ENCODE results near the gene CDKAL1. TPM values are rescaled to one million over a fixed set of nuclear protein-coding genes. Genes with fewer than 3 reads are reported as not detected.

CDKAL1 gene
- polyA plus RNA-seq, 2 of the 4 experiments (the other 2 are of a cell fraction) = 4.7 to 8.3 TPM

DNA sequence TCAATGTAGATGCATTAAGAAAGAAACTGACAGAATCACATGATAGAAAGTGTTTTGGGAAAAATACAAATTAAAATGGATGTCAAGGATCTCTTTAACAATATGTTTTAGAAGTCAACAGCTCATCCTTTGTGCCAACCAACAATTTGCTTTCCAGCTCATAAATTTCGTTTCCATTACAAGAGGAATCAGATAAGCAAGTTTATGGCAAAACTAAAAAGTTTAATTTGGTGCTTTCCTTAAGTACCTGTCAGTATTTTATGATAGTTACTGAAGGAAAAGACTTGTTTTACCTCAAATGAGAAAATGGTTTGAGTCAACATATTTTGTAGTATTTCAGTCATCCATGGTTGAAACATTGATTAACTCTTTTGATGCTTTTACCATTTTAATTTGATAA, 130.0 kb downstream of the CDKAL1 start:
- no peak for FAIRE-seq
- CTCF ChIA-PET = no interaction called here
- POLR2A ChIA-PET = no interaction called here

DNA sequence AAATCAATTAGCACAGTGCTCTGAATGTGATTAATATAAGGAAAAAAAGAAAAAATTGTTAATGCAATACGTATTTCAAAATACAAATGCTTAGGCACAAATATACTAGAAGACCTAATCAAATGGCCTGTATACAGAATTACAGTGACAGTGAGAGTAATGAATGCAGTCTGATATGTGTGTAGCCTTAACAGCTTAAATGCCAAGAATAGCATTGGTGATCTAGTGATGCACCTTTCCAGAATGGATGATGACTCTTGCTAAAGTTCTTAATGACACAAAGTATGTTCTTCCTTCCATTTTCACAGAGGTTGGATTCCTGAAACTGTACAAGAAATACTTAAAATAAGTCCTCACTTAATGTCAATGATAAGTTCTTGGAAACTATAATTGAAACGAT, 131.0 kb downstream of the CDKAL1 start:
- no peak for ATAC-seq
- POLR2A ChIA-PET = no interaction called here

More for the DNA sequence above, 130.0 kb downstream of the CDKAL1 start:
- ATAC-seq = no peak
- peaks cover 11% of the 10 kb centered on the region; the same call in 2 of the 3 replicates for H3K4me1 ChIP-seq
- H3K9me3 ChIP-seq = no peaks in the 10 kb centered on the region
- TF ChIP-seq RNF2 (IDR thresholded peaks at IDR 0.05; ENCODE audit: borderline replicate concordance, low read depth) (no peak), HOXA7 (CRISPR knock-in tag; IDR thresholded peaks at IDR 0.05) (no peak), JUN (IDR thresholded peaks at IDR 0.05) (no peak), MAZ (IDR thresholded peaks at IDR 0.05; ENCODE audit: borderline replicate concordance, low read depth, low read length) (no peak), GATA3 (IDR thresholded peaks at IDR 0.05; ENCODE audit: borderline replicate concordance) (no peak)
- TF ChIP-seq, protein P1, sequence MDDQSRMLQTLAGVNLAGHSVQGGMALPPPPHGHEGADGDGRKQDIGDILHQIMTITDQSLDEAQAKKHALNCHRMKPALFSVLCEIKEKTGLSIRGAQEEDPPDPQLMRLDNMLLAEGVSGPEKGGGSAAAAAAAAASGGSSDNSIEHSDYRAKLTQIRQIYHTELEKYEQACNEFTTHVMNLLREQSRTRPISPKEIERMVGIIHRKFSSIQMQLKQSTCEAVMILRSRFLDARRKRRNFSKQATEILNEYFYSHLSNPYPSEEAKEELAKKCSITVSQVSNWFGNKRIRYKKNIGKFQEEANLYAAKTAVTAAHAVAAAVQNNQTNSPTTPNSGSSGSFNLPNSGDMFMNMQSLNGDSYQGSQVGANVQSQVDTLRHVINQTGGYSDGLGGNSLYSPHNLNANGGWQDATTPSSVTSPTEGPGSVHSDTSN (IDR thresholded peaks at IDR 0.05) = no peak
- no peak overlapping the region for H3K4me2 ChIP-seq
- H3K4me3 ChIP-seq = no peak overlapping the region
- WGBS (ENCODE audit: missing lambda C conversion rate) = 72% methylated on average over 1 of the region's 1 CpG
- H3K27ac ChIP-seq = no peak overlapping the region
- DNase-seq (ENCODE audit: low read depth in 1 of 2, low spot score in 1 of 2) = no peak

DNA sequence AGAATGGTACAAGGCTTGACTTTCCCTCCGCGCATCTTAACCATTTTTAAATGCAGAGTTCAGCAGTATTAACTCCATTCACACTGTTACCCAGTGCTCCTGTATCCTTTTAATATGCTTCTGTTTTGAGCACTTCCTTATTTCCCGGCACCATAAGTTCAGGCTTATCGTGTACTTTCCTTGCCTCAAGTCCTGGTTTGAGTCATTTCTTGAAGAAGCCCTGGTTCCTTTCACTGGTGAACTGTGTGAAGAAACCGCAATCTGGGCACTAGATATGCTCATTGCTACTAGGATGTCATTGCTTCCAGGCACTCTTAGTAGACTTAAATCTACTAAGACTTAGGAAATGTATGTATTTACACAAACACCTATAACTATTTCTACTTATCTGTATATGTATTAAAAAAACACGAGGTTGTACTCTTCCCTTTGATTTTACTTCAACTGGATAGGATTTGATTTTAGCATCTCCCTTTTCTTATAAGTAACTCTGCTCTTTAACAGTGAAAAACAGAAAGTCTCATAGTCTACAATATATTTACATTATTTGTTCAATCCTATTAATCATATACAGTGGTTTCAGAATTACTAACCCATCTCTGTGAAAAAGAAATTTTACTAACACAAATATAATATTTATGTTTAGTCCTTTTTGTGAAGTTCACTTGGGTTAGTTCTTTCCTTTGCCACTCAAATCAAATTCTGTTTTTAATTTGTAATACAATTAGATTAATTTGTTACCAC, 135.5 kb downstream of the CDKAL1 start:
- DNase-seq (ENCODE audit: low read depth in 1 of 2, low spot score in 1 of 2) (no peak), FAIRE-seq (no peak), ATAC-seq (no peak)
- no peak for TF ChIP-seq HOXB13 (CRISPR knock-in tag; IDR thresholded peaks at IDR 0.05; ENCODE audit: low read depth)
- no peak for TF ChIP-seq TFCP2L1 (CRISPR knock-in tag; IDR thresholded peaks at IDR 0.05)
- no peak for TF ChIP-seq KDM1A (IDR thresholded peaks at IDR 0.05; ENCODE audit: low read depth)
- no peak for TF ChIP-seq NPAS2 (CRISPR knock-in tag; IDR thresholded peaks at IDR 0.05; ENCODE audit: borderline replicate concordance)
- TF ChIP-seq HOXB5 (CRISPR knock-in tag; IDR thresholded peaks at IDR 0.05) = no peak
- TF ChIP-seq JUNB (IDR thresholded peaks at IDR 0.05) = no peak
- no peak for TF ChIP-seq GATA3 (IDR thresholded peaks at IDR 0.05; ENCODE audit: borderline replicate concordance)
- no peak for TF ChIP-seq CEBPB (IDR thresholded peaks at IDR 0.05)
- TF ChIP-seq RNF2 (IDR thresholded peaks at IDR 0.05; ENCODE audit: borderline replicate concordance, low read depth) = no peak
- TF ChIP-seq, protein P2, sequence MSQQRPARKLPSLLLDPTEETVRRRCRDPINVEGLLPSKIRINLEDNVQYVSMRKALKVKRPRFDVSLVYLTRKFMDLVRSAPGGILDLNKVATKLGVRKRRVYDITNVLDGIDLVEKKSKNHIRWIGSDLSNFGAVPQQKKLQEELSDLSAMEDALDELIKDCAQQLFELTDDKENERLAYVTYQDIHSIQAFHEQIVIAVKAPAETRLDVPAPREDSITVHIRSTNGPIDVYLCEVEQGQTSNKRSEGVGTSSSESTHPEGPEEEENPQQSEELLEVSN (IDR thresholded peaks at IDR 0.05; ENCODE audit: borderline replicate concordance, low read depth) = no peak
- TF ChIP-seq BHLHE40 (IDR thresholded peaks at IDR 0.05; ENCODE audit: low read depth, low read length) = no peak
- POLR2A ChIA-PET = no interaction called here
- WGBS (ENCODE audit: missing lambda C conversion rate) = 91% methylated on average over 6 of the region's 6 CpGs
- Histone ChIP-seq H3K4me3 (no peak overlapping the region), H3K9me3 (no peaks in the 10 kb centered on the region), H3K4me1 (no peaks in the 10 kb centered on the region), H3K27ac (no peak overlapping the region), H3K4me2 (no peak overlapping the region)
- CTCF ChIA-PET = no interaction called here

More for the DNA sequence above, 131.0 kb downstream of the CDKAL1 start:
- Histone ChIP-seq H3K4me3 (no peak overlapping the region), H3K4me1 (peaks cover 11% of the 10 kb centered on the region; the same call in 2 of the 3 replicates), H3K9me3 (no peaks in the 10 kb centered on the region), H3K27ac (no peak overlapping the region), H3K4me2 (no peak overlapping the region)
- FAIRE-seq = no peak
- CTCF ChIA-PET = no interaction called here
- WGBS (ENCODE audit: missing lambda C conversion rate) = 64% methylated on average over 2 of the region's 2 CpGs
- no peak for DNase-seq (ENCODE audit: low read depth in 1 of 2, low spot score in 1 of 2)
- TF ChIP-seq RFX5 (IDR thresholded peaks at IDR 0.05) (no peak), PHF8 (IDR thresholded peaks at IDR 0.05; ENCODE audit: borderline replicate concordance, low read depth) (no peak), GATA3 (IDR thresholded peaks at IDR 0.05; ENCODE audit: borderline replicate concordance) (no peak), ESRRA (IDR thresholded peaks at IDR 0.05; ENCODE audit: borderline replicate concordance, low read length) (no peak), FOSB (CRISPR knock-in tag; IDR thresholded peaks at IDR 0.05) (no peak), ZC3H11A (IDR thresholded peaks at IDR 0.05) (no peak), NPAS2 (CRISPR knock-in tag; IDR thresholded peaks at IDR 0.05; ENCODE audit: borderline replicate concordance) (no peak), ZSCAN20 (CRISPR knock-in tag; IDR thresholded peaks at IDR 0.05) (no peak), EP300 (IDR thresholded peaks at IDR 0.05) (no peak), CBX8 (IDR thresholded peaks at IDR 0.05) (no peak)
